ENCODE results near the gene CNTN2.

CNTN2 gene

DNA sequence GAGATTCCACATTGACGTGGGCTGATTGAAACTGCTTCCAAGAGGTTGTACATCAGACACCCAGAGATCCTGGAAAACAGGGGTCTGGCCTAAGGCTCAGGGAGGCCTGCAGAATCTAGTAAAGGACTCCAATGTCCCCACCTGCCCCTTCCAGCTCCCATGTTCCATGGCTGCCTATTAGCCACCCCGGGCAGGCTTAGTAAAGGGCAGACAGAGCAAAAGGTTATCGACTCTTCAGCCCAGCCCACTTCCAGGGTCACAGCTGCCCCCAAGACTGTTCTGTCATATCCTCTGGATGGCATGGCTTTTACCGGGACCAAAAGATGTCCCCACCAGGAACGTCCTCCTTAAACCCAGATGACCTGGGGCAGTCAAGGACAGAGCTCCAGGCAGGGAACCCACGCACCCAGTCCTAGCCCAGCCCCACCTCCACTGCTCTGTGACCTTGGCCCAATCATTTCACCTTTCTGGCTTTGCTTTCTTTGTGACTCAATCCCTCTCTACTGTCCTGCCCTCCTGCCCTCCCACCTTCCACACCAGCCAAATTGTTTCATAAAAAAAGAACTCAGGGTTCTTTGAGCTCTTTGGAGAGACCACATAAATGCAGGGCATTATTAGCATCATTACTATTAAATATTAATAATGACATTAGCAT lies 4.8 kb upstream of the CNTN2 start:
- no peak overlapping the region for H3K27ac ChIP-seq
- TF ChIP-seq, protein P1, sequence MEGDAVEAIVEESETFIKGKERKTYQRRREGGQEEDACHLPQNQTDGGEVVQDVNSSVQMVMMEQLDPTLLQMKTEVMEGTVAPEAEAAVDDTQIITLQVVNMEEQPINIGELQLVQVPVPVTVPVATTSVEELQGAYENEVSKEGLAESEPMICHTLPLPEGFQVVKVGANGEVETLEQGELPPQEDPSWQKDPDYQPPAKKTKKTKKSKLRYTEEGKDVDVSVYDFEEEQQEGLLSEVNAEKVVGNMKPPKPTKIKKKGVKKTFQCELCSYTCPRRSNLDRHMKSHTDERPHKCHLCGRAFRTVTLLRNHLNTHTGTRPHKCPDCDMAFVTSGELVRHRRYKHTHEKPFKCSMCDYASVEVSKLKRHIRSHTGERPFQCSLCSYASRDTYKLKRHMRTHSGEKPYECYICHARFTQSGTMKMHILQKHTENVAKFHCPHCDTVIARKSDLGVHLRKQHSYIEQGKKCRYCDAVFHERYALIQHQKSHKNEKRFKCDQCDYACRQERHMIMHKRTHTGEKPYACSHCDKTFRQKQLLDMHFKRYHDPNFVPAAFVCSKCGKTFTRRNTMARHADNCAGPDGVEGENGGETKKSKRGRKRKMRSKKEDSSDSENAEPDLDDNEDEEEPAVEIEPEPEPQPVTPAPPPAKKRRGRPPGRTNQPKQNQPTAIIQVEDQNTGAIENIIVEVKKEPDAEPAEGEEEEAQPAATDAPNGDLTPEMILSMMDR (conservative IDR thresholded peaks at IDR 0.05): no peak

DNA sequence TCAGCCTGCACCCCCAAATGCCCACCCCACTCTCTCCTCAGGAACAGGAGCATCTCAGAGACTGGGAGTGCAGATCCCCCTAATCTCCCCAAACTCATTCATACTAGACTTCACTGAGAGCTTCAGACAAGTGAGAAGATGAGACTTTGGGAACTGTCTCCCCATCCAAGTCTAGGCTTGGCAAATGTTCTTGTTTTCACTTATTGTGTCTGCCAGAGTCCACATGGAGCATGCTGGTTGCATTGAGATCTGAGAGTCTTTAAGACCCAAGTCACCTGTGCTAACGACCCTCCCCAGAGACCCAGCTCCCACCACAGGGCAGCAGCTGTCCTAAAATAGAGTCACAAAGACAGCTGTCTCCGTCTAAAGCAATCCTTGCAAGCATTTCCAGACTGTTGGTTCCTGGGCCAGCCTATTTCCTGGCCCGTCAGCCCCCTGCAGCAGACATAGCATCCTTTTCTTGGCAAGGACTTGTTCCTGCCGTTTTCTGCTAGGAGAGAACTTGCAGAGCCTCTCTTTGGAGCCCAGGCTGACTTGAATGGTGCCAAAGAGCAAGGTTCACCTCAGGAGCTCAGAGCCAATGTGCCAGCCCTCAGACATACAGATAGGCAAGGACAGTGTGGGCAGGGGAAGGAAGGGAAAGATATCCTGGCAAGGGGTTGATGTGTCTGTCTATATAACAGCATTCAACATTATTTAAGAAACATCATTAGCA lies 1.9 kb upstream of the CNTN2 start:
- TF ChIP-seq, protein P1 (conservative IDR thresholded peaks at IDR 0.05): no peak
- no peak overlapping the region for H3K27ac ChIP-seq

DNA sequence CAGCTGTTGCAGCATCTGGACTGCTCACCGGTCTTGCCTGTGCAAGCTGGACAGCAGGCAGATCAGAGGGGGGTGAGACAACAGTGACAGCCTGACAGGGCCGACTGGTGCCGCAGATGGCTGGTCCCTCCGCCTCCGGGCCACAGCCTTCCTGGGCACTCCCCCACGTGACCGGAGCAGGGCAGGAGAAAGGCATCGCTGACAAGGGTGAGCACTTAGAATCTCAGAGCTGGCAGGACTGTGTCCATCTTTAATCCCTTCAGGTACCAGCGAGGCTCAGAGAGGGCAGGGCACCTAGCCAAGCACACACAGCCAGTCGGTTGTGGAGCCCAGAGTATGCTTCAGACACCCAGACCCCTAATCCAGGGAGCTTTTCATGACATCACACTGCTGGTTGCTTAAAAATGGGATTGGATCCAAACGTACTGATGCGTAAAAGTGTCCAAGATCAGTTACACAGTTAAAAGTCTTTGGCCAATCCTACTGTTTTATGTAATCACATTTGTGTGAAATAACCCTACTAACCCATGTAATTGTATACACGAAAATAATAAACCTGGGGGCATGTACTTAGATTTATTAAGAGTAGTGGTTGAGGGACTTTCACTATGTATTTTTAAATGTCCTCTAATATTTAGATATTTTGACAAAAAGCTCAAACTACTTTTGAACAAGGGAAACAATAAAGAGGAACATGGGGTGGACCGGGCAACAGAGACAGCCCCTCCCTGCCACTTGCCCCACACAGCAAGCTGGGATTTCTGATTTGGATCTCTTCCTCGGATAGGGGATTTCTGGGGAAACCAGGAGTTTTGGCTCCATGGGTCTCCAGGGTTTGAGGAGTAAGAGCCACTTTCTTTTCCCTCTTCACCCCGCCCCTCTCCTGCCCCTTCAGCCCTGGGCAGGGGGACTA lies 758 bp upstream of the CNTN2 start:
- H3K27ac ChIP-seq: no peak overlapping the region
- TF ChIP-seq, protein P1 (conservative IDR thresholded peaks at IDR 0.05): no peak

DNA sequence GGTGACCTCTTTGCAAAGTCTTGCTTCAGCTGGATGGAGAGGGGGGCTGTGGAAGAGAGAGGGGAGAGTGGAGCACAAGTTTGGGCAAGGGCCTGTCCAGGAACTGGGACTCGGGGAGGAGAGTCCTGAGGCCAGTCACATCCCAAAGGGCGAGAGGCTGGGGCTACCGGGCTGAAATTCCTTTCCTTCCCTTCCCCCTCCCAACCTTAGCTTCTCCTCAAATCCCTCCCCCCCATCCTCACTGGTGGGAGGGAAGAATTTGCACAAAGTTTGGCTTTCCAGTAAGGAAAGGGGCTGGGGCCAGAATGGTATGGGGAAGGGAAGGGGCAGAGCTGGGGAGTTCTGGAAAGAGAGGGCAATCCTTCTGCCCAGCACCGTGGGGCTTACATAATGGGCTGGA lies 854 bp downstream of the CNTN2 start:
- no peak overlapping the region for H3K27ac ChIP-seq
- TF ChIP-seq, protein P1 (conservative IDR thresholded peaks at IDR 0.05): no peak

DNA sequence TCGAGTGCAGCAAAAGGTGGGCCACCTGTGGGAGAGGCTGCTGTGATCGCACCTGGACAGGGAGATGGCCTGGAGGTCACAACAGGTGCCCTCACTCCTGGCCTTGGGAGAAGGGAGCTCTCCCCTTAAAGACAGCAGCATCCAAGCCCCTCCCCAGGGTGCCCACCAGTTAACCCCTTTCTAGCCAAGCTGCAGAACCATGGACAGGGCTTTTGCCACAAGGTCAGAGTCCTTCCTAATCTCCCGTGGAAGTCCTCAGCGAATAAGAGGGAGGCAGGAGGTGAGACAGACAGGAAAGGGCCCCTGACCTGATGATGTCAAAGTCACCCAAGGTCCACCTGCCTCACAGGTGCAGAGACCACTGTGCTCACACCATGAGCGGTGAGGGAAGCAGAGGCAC lies 1.7 kb downstream of the CNTN2 start:
- TF ChIP-seq, protein P1 (conservative IDR thresholded peaks at IDR 0.05): no peak
- H3K27ac ChIP-seq: no peak overlapping the region

DNA sequence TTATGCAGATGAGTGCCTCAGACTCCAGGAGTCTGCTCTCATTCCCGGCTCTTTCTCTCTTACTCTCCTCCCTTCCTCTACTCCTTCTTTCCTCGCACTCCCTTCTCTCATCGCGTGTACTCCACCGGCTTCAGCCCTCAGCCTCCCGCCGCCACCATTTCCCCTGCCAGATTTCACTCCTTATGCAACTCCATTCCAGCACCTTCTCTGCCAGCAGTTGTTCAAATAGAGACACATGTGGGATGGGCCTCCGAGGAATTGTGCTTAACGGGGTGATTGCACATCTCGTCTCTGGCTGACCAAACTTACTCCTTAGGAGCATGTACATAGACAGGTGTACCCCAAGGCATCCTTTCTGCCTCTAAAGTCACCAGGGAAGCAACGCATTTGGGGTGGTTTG lies 2.1 kb downstream of the CNTN2 start:
- TF ChIP-seq, protein P1 (conservative IDR thresholded peaks at IDR 0.05): no peak
- no peak overlapping the region for H3K27ac ChIP-seq

DNA sequence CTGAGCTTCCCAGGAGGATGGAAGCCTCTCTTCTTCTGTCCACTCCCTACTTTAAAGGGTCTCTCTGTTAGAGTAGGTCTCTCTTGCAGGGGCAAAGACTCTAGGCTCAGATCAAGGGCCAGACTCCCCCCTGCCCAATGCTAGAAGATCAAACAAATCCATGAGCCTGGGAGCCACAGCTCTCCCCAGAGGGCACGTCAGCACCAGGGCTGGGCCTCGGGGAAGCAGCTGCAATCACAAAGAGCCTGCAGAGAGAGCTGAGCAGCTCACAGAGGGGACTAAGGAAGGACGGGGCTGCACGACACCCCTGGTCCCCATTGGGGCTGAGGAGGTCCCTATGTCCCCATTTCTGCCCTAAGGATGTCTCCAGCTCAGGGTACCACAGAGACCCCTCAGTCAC lies 3.9 kb downstream of the CNTN2 start:
- TF ChIP-seq, protein P1 (conservative IDR thresholded peaks at IDR 0.05): no peak
- no peak overlapping the region for H3K27ac ChIP-seq

All from VCaP (cell line).